GM20000 (cell line): ENCODE measurements around the gene BNC2.

Experiments
- DNase-seq: peaks from one replicate; pipeline ENCODE4 v3.0.0; 2012; ENCODE audit warnings: low spot score
- CTCF ChIP-seq: IDR thresholded peaks from 2 replicates; pipeline ENCODE4 v1.5.1; 2012; ENCODE audit warnings: mild to moderate bottlenecking, control low read depth; ENCODE audit errors: extremely low read depth, missing control alignments

Gene BNC2

GRCh38 chr9:16601991-16602390 lies 268.5 kb downstream of the BNC2 start:
- TF ChIP-seq CTCF, result no peak
- DNase-seq, result no peak

- TF ChIP-seq CTCF, result no peak
Observed at GRCh38 chr9:16598316-16598715, 272.2 kb downstream of the BNC2 start.

GRCh38 chr9:16597136-16597535 lies 273.3 kb downstream of the BNC2 start:
- no peak for TF ChIP-seq CTCF
- no peak for DNase-seq

More at GRCh38 chr9:16598316-16598715, 272.2 kb downstream of the BNC2 start:
- DNase-seq, result no peak

- DNase-seq, result no peak
- TF ChIP-seq CTCF, result no peak
Observed at GRCh38 chr9:16595227-16595626, 275.2 kb downstream of the BNC2 start.

GRCh38 chr9:16594787-16595186 lies 275.7 kb downstream of the BNC2 start:
- no peak for DNase-seq
- TF ChIP-seq CTCF, result no peak

- no peak for TF ChIP-seq CTCF
Observed at GRCh38 chr9:16593746-16594145, 276.7 kb downstream of the BNC2 start.

GRCh38 chr9:16591092-16591491 lies 279.4 kb downstream of the BNC2 start:
- no peak for TF ChIP-seq CTCF
- DNase-seq, result no peak

More at GRCh38 chr9:16593746-16594145, 276.7 kb downstream of the BNC2 start:
- no peak for DNase-seq
